ENCODE data around the gene OOEP.

Gene OOEP

GRCh38 chr6:73369563-73369962 is at the start of gene OOEP:
Gene OOEP (minus strand): TSS chr6:73369897. CDS start chr6:73369792, 105 bp downstream.
- TF ChIP-seq, protein P1, sequence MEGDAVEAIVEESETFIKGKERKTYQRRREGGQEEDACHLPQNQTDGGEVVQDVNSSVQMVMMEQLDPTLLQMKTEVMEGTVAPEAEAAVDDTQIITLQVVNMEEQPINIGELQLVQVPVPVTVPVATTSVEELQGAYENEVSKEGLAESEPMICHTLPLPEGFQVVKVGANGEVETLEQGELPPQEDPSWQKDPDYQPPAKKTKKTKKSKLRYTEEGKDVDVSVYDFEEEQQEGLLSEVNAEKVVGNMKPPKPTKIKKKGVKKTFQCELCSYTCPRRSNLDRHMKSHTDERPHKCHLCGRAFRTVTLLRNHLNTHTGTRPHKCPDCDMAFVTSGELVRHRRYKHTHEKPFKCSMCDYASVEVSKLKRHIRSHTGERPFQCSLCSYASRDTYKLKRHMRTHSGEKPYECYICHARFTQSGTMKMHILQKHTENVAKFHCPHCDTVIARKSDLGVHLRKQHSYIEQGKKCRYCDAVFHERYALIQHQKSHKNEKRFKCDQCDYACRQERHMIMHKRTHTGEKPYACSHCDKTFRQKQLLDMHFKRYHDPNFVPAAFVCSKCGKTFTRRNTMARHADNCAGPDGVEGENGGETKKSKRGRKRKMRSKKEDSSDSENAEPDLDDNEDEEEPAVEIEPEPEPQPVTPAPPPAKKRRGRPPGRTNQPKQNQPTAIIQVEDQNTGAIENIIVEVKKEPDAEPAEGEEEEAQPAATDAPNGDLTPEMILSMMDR (IDR thresholded peaks at IDR 0.05; ENCODE audit: borderline replicate concordance, insufficient read depth, low read depth, low read length) = no peak
- H3K4me3 ChIP-seq (ENCODE audit: low read depth, low read length) = no peak within 1 kb of the TSS

DNA sequence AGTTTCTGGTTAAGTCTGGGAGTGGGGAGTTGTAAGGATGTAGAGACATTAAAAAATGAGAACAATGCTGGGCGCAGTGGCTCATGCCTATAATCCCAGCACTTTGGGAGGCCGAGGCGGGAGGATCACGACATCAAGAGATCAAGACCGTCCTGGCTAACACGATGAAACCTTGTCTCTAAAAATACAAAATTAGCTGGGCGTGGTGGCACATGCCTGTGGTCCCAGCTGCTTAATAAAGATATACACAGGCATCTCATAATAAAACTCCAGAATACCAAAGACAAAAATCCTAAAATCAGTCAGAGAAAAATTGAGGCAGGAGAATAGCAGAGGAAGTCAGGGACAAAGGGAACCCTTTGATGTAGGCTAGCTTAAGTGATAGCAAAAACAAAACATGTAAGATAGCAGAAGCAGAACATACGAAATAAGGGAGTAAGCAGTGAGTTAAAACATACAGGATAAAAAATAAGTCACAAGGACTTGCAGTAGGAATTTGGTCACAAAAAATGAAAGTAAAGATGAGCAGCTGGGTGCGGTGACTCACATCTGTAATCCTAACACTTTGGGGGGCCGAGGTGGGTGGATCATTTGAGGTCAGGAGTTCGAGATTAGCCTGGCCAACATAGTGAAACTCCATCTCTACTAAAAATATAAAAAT is 48.5 kb upstream of the OOEP start:
- no peak overlapping the region for H3K4me3 ChIP-seq (ENCODE audit: low read depth, low read length)
- TF ChIP-seq, protein P1 (IDR thresholded peaks at IDR 0.05; ENCODE audit: borderline replicate concordance, insufficient read depth, low read depth, low read length) = no peak

DNA sequence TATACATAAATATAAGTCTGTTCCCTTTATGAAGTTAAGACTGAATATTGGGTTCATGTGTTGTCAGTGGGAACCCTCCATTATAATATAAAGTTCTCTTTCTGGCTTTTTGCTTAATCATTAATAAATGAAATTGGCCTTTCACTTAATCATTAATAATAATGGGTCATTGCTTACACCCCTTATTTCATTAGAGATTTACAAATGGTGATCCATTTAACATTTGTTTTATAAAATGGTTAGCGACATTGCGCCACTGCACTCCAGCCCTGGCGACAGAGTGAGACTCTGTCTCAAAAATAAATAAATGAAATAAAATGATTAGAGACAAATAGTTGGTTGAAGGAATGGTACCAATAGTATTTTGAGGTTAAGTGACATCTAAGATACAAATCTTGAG is 43.4 kb upstream of the OOEP start:
- TF ChIP-seq, protein P1 (IDR thresholded peaks at IDR 0.05; ENCODE audit: borderline replicate concordance, insufficient read depth, low read depth, low read length) = no peak
- no peak overlapping the region for H3K4me3 ChIP-seq (ENCODE audit: low read depth, low read length)

DNA sequence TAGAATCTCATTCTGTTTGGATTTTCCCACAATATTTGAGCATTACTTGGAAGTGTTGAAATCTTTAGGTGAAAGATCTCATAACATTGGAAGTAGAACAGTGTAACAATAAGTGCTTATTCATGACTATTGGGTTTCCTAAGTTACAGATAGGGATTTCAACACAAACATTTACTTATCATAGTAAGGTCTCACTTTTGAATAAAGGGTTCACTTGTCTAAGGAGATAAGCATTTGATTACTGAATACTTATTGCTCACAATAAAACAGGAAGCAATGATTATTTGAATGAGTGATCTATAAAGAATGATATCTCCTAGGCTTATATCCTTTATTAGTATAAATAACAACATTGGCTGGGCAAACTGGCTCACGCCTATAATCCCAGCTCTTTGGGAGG is 39.7 kb upstream of the OOEP start:
- TF ChIP-seq, protein P1 (IDR thresholded peaks at IDR 0.05; ENCODE audit: borderline replicate concordance, insufficient read depth, low read depth, low read length) = no peak
- no peak overlapping the region for H3K4me3 ChIP-seq (ENCODE audit: low read depth, low read length)

DNA sequence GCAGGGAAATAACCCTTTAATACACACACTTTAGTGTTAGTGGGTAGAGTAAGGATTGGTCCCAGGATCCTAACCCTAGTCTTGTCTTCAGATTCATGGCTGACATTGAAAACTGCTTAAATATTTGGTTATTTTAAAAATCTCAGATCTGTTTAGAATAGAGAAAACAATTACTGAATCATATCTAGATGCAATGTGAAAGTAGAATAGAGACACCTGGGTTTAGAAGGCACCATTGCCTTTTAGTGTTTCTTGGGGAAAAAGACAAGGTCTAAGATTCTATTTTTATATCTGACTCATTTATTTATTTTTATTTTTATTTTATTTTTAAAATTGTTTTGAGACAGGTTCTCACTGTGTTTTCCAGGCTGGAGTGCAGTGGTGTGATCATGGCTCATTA is 31.0 kb upstream of the OOEP start:
- no peak overlapping the region for H3K4me3 ChIP-seq (ENCODE audit: low read depth, low read length)
- TF ChIP-seq, protein P1 (IDR thresholded peaks at IDR 0.05; ENCODE audit: borderline replicate concordance, insufficient read depth, low read depth, low read length) = no peak

DNA sequence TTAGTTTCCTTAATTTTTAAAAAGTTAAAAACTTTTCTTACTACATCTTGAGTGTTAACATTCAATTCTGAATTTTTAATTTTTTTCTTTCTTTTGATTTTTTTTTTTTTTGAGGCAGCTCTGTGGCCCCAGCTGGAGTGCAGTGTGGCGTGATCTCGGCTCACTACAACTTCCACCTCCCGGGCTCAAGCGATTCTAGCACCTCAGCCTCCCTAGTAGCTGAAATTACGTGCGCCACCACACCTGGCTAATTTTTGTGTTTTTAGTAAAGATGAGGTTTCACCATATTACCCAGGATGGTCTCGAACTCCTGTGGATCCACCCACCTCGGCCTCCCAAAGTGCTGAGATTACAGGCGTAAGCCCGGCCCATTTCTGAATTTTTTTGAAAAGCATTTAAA is 26.2 kb upstream of the OOEP start:
- TF ChIP-seq, protein P1 (IDR thresholded peaks at IDR 0.05; ENCODE audit: borderline replicate concordance, insufficient read depth, low read depth, low read length) = no peak
- no peak overlapping the region for H3K4me3 ChIP-seq (ENCODE audit: low read depth, low read length)

- TF ChIP-seq, protein P1 (IDR thresholded peaks at IDR 0.05; ENCODE audit: borderline replicate concordance, insufficient read depth, low read depth, low read length) = no peak
- no peak within 1 kb of the TSS for H3K4me3 ChIP-seq (ENCODE audit: low read depth, low read length)
Measured at GRCh38 chr6:73394577-73395354, 25.1 kb upstream of the OOEP start, which contains the start of gene DDX43. Gene DDX43 (plus strand): TSS chr6:73394828. CDS start chr6:73394906, 78 bp downstream.
